AG04450 (cell line): ENCODE measurements around the gene SEC23B. TPM values are rescaled to one million over a fixed set of nuclear protein-coding genes. Genes with fewer than 3 reads are reported as not detected.

Source experiments
- CTCF ChIA-PET: fragments of 300-600, 350-600 bp; formaldehyde crosslinking; extraction: SDS; loops from one replicate; lab custom pipeline; 2022; ENCODE audit warnings: antibody characterized with exemption, inconsistent platforms; lab: Charles Lee
- POLR2A ChIA-PET: fragments of 350-600 bp; formaldehyde crosslinking; extraction: SDS; loops from one replicate; lab custom pipeline; 2021; ENCODE audit warnings: antibody characterized with exemption, inconsistent platforms; lab: Yijun Ruan, JAX
- DNase-seq: peaks from one replicate; pipeline ENCODE4 v3.0.0-alpha.2; 2011; ENCODE audit warnings: low read depth, low spot score
- H3K27ac ChIP-seq: one replicate; pipeline ENCODE4 v1.5.1; 2012; ENCODE audit warnings: low read depth, low read length, control low read depth
- H3K27me3 ChIP-seq: one replicate; pipeline ENCODE4 v1.6.0; 2012; ENCODE audit warnings: low read length; ENCODE audit not compliant: control insufficient read depth, insufficient read depth
- H3K4me3 ChIP-seq: 2 replicates; pipeline ENCODE4 v1.5.1; 2011; ENCODE audit warnings: mild to moderate bottlenecking, low read depth, low read length, control low read depth
- H3K9me3 ChIP-seq: 2 replicates; pipeline ENCODE4 v1.5.1; 2012; ENCODE audit warnings: low read length; ENCODE audit not compliant: control insufficient read depth, insufficient read depth
- CTCF ChIP-seq: IDR thresholded peaks from 2 replicates; pipeline ENCODE4 v1.5.1; 2011; ENCODE audit warnings: low read depth, low read length, control low read depth, inconsistent platforms
- polyA plus RNA-seq: library from polyadenylated mRNA; depleted of rRNA; stranded (reverse); fragments of >200 nt; gene quantifications from 2 replicates; pipeline ENCODE4 v1.2.3, GENCODE V29; 2011

The SEC23B gene
- polyA plus RNA-seq, 1 experiment: 58.2 TPM

- H3K27ac ChIP-seq: peak overlapping the region; percentile 52
- ChIA-PET POLR2A (no interaction called here), CTCF (no interaction called here)
- no peak for DNase-seq
- H3K27me3 ChIP-seq: no peaks in the 10 kb centered on the region
- TF ChIP-seq CTCF: no peak
- peak overlapping the region; percentile 85 for H3K4me3 ChIP-seq
- no peaks in the 10 kb centered on the region for H3K9me3 ChIP-seq
Measured at GRCh38 chr20:18567739-18568091, 60.0 kb downstream of the SEC23B start.

GRCh38 chr20:18571009-18571408 is 63.3 kb downstream of the SEC23B start:
- Histone ChIP-seq H3K4me3 (no peak overlapping the region), H3K27ac (no peak overlapping the region), H3K27me3 (no peaks in the 10 kb centered on the region), H3K9me3 (no peaks in the 10 kb centered on the region)
- TF ChIP-seq CTCF: no peak
- CTCF ChIA-PET: no interaction called here
- POLR2A ChIA-PET: no interaction called here
- no peak for DNase-seq

GRCh38 chr20:18571578-18571977 is 63.8 kb downstream of the SEC23B start:
- POLR2A ChIA-PET: no interaction called here
- no peaks in the 10 kb centered on the region for H3K27me3 ChIP-seq
- no peak for TF ChIP-seq CTCF
- CTCF ChIA-PET: no interaction called here
- no peak overlapping the region for H3K4me3 ChIP-seq
- H3K9me3 ChIP-seq: no peaks in the 10 kb centered on the region
- no peak overlapping the region for H3K27ac ChIP-seq
- no peak for DNase-seq

- Histone ChIP-seq H3K27me3 (no peaks in the 10 kb centered on the region), H3K9me3 (no peaks in the 10 kb centered on the region), H3K27ac (no peak overlapping the region), H3K4me3 (no peak overlapping the region)
- ChIA-PET CTCF (no interaction called here), POLR2A (no interaction called here)
- no peak for TF ChIP-seq CTCF
- DNase-seq: no peak
Measured at GRCh38 chr20:18577942-18578341, 70.2 kb downstream of the SEC23B start.

- ChIA-PET POLR2A (no interaction called here), CTCF (interaction anchor here (0.8 kb wide), 1 partner anchor 10 kb away, joined by 5 read pairs; the partner anchor contains the start of gene DTD1)
Measured at GRCh38 chr20:18578581-18578980, 70.8 kb downstream of the SEC23B start.

More at GRCh38 chr20:18578581-18578980, 70.8 kb downstream of the SEC23B start:
- DNase-seq: no peak
- no peak for TF ChIP-seq CTCF
- Histone ChIP-seq H3K27me3 (no peaks in the 10 kb centered on the region), H3K4me3 (no peak overlapping the region), H3K27ac (no peak overlapping the region), H3K9me3 (no peaks in the 10 kb centered on the region)
